HG02973 (cell line): Measurements from ENCODE around the gene C2orf69.

Experiments used
- ATAC-seq: cut with Tn5 transposase; IDR thresholded peaks from one replicate; pipeline ENCODE4 v1.9.1; 2021; ENCODE audit warnings: moderate library complexity; ENCODE audit not compliant: unreplicated experiment

C2orf69 gene

GRCh38 chr2:199914372-199914958, 3.4 kb downstream of the C2orf69 start:
- ATAC-seq: no peak

- ATAC-seq: no peak
These were observed 5.9 kb downstream of the C2orf69 start for GRCh38 chr2:199916980-199917379.

- ATAC-seq: no peak
These were observed 11.8 kb downstream of the C2orf69 start for GRCh38 chr2:199922856-199923255.

GRCh38 chr2:199923924-199924323, 12.8 kb downstream of the C2orf69 start:
- no peak for ATAC-seq

- no peak for ATAC-seq
These were observed 15.7 kb downstream of the C2orf69 start for GRCh38 chr2:199926806-199927205.

GRCh38 chr2:199928226-199928625, 17.1 kb downstream of the C2orf69 start:
- ATAC-seq: no peak

- no peak for ATAC-seq
These were observed 17.5 kb downstream of the C2orf69 start for GRCh38 chr2:199928626-199929025.

GRCh38 chr2:199929262-199929661, 18.2 kb downstream of the C2orf69 start:
- ATAC-seq: no peak

- no peak for ATAC-seq
These were observed 21.3 kb downstream of the C2orf69 start for GRCh38 chr2:199932312-199932855.

GRCh38 chr2:199933466-199933865, 22.4 kb downstream of the C2orf69 start:
- ATAC-seq: no peak

GRCh38 chr2:199936554-199936953, 25.5 kb downstream of the C2orf69 start:
- ATAC-seq: no peak

GRCh38 chr2:199940373-199940772, 29.3 kb downstream of the C2orf69 start:
- ATAC-seq: peak; percentile 70

GRCh38 chr2:199943373-199943772, 32.3 kb downstream of the C2orf69 start:
- no peak for ATAC-seq

GRCh38 chr2:199946196-199946595, 35.1 kb downstream of the C2orf69 start:
- ATAC-seq: no peak

GRCh38 chr2:199946836-199947235, 35.7 kb downstream of the C2orf69 start:
- ATAC-seq: no peak

- ATAC-seq: no peak
These were observed 39.3 kb downstream of the C2orf69 start for GRCh38 chr2:199950396-199950795.

GRCh38 chr2:199951023-199951422, 39.9 kb downstream of the C2orf69 start:
- no peak for ATAC-seq

GRCh38 chr2:199955007-199955338, 43.9 kb downstream of the C2orf69 start:
- ATAC-seq: peak; percentile 32

- peak; percentile 83 for ATAC-seq
These were observed 44.4 kb downstream of the C2orf69 start, which contains the start of the genes MAIP1 and TYW5 for GRCh38 chr2:199955339-199956061. MAIP1 (plus strand) TSS chr2:199955582; CDS start chr2:199955799, 217 bp downstream. TYW5 (minus strand) TSS chr2:199955491; CDS start chr2:199955470, 21 bp downstream.

GRCh38 chr2:199956062-199956380, 44.9 kb downstream of the C2orf69 start:
- no peak for ATAC-seq

- ATAC-seq: no peak
These were observed 46.9 kb downstream of the C2orf69 start for GRCh38 chr2:199958014-199958413.

GRCh38 chr2:199962203-199962602, 51.1 kb downstream of the C2orf69 start:
- ATAC-seq: peak; percentile 65
